OCI-LY1 (cell line): Measurements from ENCODE around the gene E2F4.

Experiments
- H2AFZ ChIP-seq: fragments of 200-600 bp; sonication (generic), shearing (Covaris generic); 2 replicates; pipeline ENCODE4 v1.6.0; 2014; ENCODE audit warnings: antibody characterized with exemption, mild to moderate bottlenecking, low read length
- H3F3A ChIP-seq: fragments of 200-600 bp; sonication (generic), shearing (Covaris generic); 2 replicates; pipeline ENCODE4 v1.6.0; 2014; ENCODE audit warnings: mild to moderate bottlenecking, antibody characterized with exemption, low read length, moderate library complexity; ENCODE audit not compliant: insufficient read depth
- H3K27ac ChIP-seq: fragments of 200-600 bp; sonication (generic); 2 replicates; pipeline ENCODE4 v1.5.1; 2014; ENCODE audit warnings: low read length, mixed run types, mild to moderate bottlenecking, low read depth; ENCODE audit not compliant: poor library complexity, severe bottlenecking
- H3K27me3 ChIP-seq: fragments of 200-600 bp; sonication (generic); 2 replicates; pipeline ENCODE4 v1.6.0; 2014; ENCODE audit warnings: antibody characterized with exemption, mild to moderate bottlenecking, low read length, moderate library complexity; ENCODE audit not compliant: insufficient read depth
- H3K36me3 ChIP-seq: fragments of 200-600 bp; sonication (generic); 2 replicates; pipeline ENCODE4 v1.6.1; 2014; ENCODE audit warnings: mild to moderate bottlenecking, antibody characterized with exemption, low read length, moderate library complexity, mixed read lengths; ENCODE audit not compliant: insufficient read depth
- H3K4me1 ChIP-seq: fragments of 200-600 bp; sonication (generic); 2 replicates; pipeline ENCODE4 v1.5.1; 2014; ENCODE audit warnings: mild to moderate bottlenecking, low read length, moderate library complexity; ENCODE audit not compliant: insufficient read depth, severe bottlenecking
- H3K4me2 ChIP-seq: fragments of 200-600 bp; sonication (generic), shearing (Covaris generic); 2 replicates; pipeline ENCODE4 v1.6.1; 2014; ENCODE audit warnings: low read length
- H3K4me3 ChIP-seq: fragments of 200-600 bp; sonication (generic); 2 replicates; pipeline ENCODE4 v1.5.1; 2014; ENCODE audit warnings: low read length, low read depth, mild to moderate bottlenecking, mixed read lengths; ENCODE audit not compliant: poor library complexity, severe bottlenecking
- H3K79me2 ChIP-seq: fragments of 200-600 bp; shearing (Covaris generic); 2 replicates; pipeline ENCODE4 v1.6.1; 2016; ENCODE audit warnings: mixed run types, low read length, mixed read lengths; ENCODE audit not compliant: insufficient read depth
- H3K9ac ChIP-seq: fragments of 200-600 bp; sonication (generic), shearing (Covaris generic); 2 replicates; pipeline ENCODE4 v1.6.1; 2014; ENCODE audit warnings: mild to moderate bottlenecking, low read length, mixed read lengths
- H3K9me2 ChIP-seq: fragments of 200-600 bp; sonication (generic), shearing (Covaris generic); 2 replicates; pipeline ENCODE4 v1.6.1; 2014; ENCODE audit warnings: low read depth, mild to moderate bottlenecking, low read length, mixed read lengths
- H3K9me3 ChIP-seq: fragments of 200-600 bp; shearing (Covaris generic); 2 replicates; pipeline ENCODE4 v1.6.1; 2014; ENCODE audit warnings: low read length, mixed read lengths
- H4K20me1 ChIP-seq: fragments of 200-600 bp; sonication (generic), shearing (Covaris generic); 2 replicates; pipeline ENCODE4 v1.6.0; 2016; ENCODE audit warnings: mild to moderate bottlenecking, low read length; ENCODE audit not compliant: insufficient read depth
- CTCF ChIP-seq: fragments of 200-600 bp; sonication (generic), shearing (Covaris generic); IDR thresholded peaks from 2 replicates; pipeline ENCODE4 v1.5.1; 2017; ENCODE audit warnings: mild to moderate bottlenecking, antibody characterized with exemption, low read length, moderate library complexity, mixed read lengths
- EZH2 ChIP-seq: fragments of 200-600 bp; sonication (generic), shearing (Covaris generic); IDR thresholded peaks from 2 replicates; pipeline ENCODE4 v1.8.0; 2017; ENCODE audit warnings: borderline replicate concordance, mixed run types, mild to moderate bottlenecking, antibody characterized with exemption, low read length, moderate library complexity, mixed read lengths

The E2F4 gene

GRCh38 chr16:67148221-67148620 is 43.7 kb upstream of the E2F4 start:
- H3K36me3 ChIP-seq = peaks cover 50% of the 10 kb centered on the region
- no peaks in the 10 kb centered on the region for H3K9me2 ChIP-seq
- no peak overlapping the region for H3K4me2 ChIP-seq
- no peak overlapping the region for H3K27ac ChIP-seq
- no peaks in the 10 kb centered on the region for H4K20me1 ChIP-seq
- H3K4me1 ChIP-seq = peaks cover 5% of the 10 kb centered on the region
- H3F3A ChIP-seq = no peaks in the 10 kb centered on the region
- no peak overlapping the region for H3K9ac ChIP-seq
- H3K9me3 ChIP-seq = no peaks in the 10 kb centered on the region
- H3K27me3 ChIP-seq = no peaks in the 10 kb centered on the region
- no peaks in the 10 kb centered on the region for H3K79me2 ChIP-seq
- H3K4me3 ChIP-seq = no peak overlapping the region
- TF ChIP-seq CTCF (no peak), EZH2 (no peak)
- no peak overlapping the region for H2AFZ ChIP-seq

- Histone ChIP-seq H4K20me1 (no peaks in the 10 kb centered on the region), H3K79me2 (no peaks in the 10 kb centered on the region), H3K9ac (no peak overlapping the region), H3K9me2 (no peaks in the 10 kb centered on the region), H3K27ac (no peak overlapping the region), H3K4me3 (no peak overlapping the region), H3K27me3 (no peaks in the 10 kb centered on the region), H3K4me1 (peaks cover 5% of the 10 kb centered on the region), H3K4me2 (no peak overlapping the region), H3K36me3 (peaks cover 46% of the 10 kb centered on the region), H3K9me3 (no peaks in the 10 kb centered on the region), H3F3A (no peaks in the 10 kb centered on the region), H2AFZ (no peak overlapping the region)
- TF ChIP-seq CTCF = no peak
- no peak for TF ChIP-seq EZH2
These were observed 43.2 kb upstream of the E2F4 start for GRCh38 chr16:67148656-67149275.

- H3F3A ChIP-seq = no peaks in the 10 kb centered on the region
- H2AFZ ChIP-seq = no peak overlapping the region
- H3K27me3 ChIP-seq = no peaks in the 10 kb centered on the region
- peaks cover 5% of the 10 kb centered on the region for H3K4me1 ChIP-seq
- no peak overlapping the region for H3K4me3 ChIP-seq
- H3K9me3 ChIP-seq = no peaks in the 10 kb centered on the region
- no peak overlapping the region for H3K9ac ChIP-seq
- no peaks in the 10 kb centered on the region for H3K79me2 ChIP-seq
- no peak overlapping the region for H3K4me2 ChIP-seq
- H3K27ac ChIP-seq = no peak overlapping the region
- H3K36me3 ChIP-seq = peaks cover 40% of the 10 kb centered on the region
- no peaks in the 10 kb centered on the region for H4K20me1 ChIP-seq
- H3K9me2 ChIP-seq = no peaks in the 10 kb centered on the region
- TF ChIP-seq CTCF (no peak), EZH2 (no peak)
These were observed 42.5 kb upstream of the E2F4 start for GRCh38 chr16:67149276-67150046.
